H9 (cell line): ENCODE results near the gene TLL2. TPM values are rescaled to one million over a fixed set of nuclear protein-coding genes. Genes with fewer than 3 reads are reported as not detected.

ENCODE experiments used
- DNase-seq: peaks from one replicate; pipeline ENCODE4 v3.0.0-alpha.2; 2017
- H2AFZ ChIP-seq: one replicate; pipeline ENCODE4 v1.6.1; 2013; ENCODE audit warnings: mild to moderate bottlenecking, low read length, control low read depth, moderate library complexity
- H2AK5ac ChIP-seq: 2 replicates; pipeline ENCODE4 v1.6.1; 2013; ENCODE audit warnings: low read length, control low read depth, mixed read lengths; ENCODE audit not compliant: insufficient read length
- H2BK120ac ChIP-seq: one replicate; pipeline ENCODE4 v1.6.1; 2013; ENCODE audit warnings: low read depth, mild to moderate bottlenecking, low read length, control low read depth, inconsistent platforms; ENCODE audit not compliant: poor library complexity, severe bottlenecking
- H2BK12ac ChIP-seq: 2 replicates; pipeline ENCODE4 v1.6.1; 2013; ENCODE audit warnings: low read length, control low read depth, mixed read lengths, low read depth; ENCODE audit not compliant: insufficient read length
- H2BK15ac ChIP-seq: 2 replicates; pipeline ENCODE4 v1.6.1; 2013; ENCODE audit warnings: low read depth, low read length, control low read depth
- H2BK20ac ChIP-seq: one replicate; pipeline ENCODE4 v1.6.1; 2013; ENCODE audit warnings: low read depth, mild to moderate bottlenecking, low read length, control low read depth, inconsistent platforms; ENCODE audit not compliant: poor library complexity, severe bottlenecking
- H2BK5ac ChIP-seq: 2 replicates; pipeline ENCODE4 v1.6.1; 2013; ENCODE audit warnings: low read length, control low read depth, mixed read lengths; ENCODE audit not compliant: insufficient read length
- H3K14ac ChIP-seq: 2 replicates; pipeline ENCODE4 v1.6.1; 2013; ENCODE audit warnings: low read length, control low read depth; ENCODE audit not compliant: insufficient read depth
- H3K18ac ChIP-seq: 2 replicates; pipeline ENCODE4 v1.6.1; 2013; ENCODE audit warnings: low read depth, mild to moderate bottlenecking, mixed read lengths, low read length, control low read depth; ENCODE audit not compliant: insufficient read length
- H3K23ac ChIP-seq: 2 replicates; pipeline ENCODE4 v1.6.1; 2013; ENCODE audit warnings: low read length, control low read depth, mixed read lengths, low read depth; ENCODE audit not compliant: insufficient read length
- H3K23me2 ChIP-seq: 2 replicates; pipeline ENCODE4 v1.6.1; 2013; ENCODE audit warnings: low read depth, mild to moderate bottlenecking, mixed read lengths, low read length, control low read depth; ENCODE audit not compliant: insufficient read length, poor library complexity, severe bottlenecking
- H3K27ac ChIP-seq: 2 replicates; pipeline ENCODE4 v1.5.1; 2013; ENCODE audit warnings: low read length, control low read depth, mixed read lengths, low read depth; ENCODE audit not compliant: insufficient read length
- H3K27me3 ChIP-seq: 2 replicates; pipeline ENCODE4 v1.6.1; 2013; ENCODE audit warnings: low read length, control low read depth, inconsistent platforms; ENCODE audit not compliant: insufficient read depth
- H3K4ac ChIP-seq: 2 replicates; pipeline ENCODE4 v1.6.1; 2013; ENCODE audit warnings: low read depth, mild to moderate bottlenecking, control low read depth, inconsistent platforms, low read length, moderate library complexity
- H3K4me1 ChIP-seq: 2 replicates; pipeline ENCODE4 v1.6.1; 2013; ENCODE audit warnings: low read length, control low read depth, inconsistent platforms; ENCODE audit not compliant: insufficient read depth
- H3K4me2 ChIP-seq: 2 replicates; pipeline ENCODE4 v1.6.1; 2013; ENCODE audit warnings: low read length, control low read depth, mixed read lengths; ENCODE audit not compliant: insufficient read length, insufficient read depth
- H3K56ac ChIP-seq: 2 replicates; pipeline ENCODE4 v1.6.1; 2013; ENCODE audit warnings: low read depth, mild to moderate bottlenecking, mixed read lengths, low read length, control low read depth; ENCODE audit not compliant: insufficient read length
- H3K79me1 ChIP-seq: 2 replicates; pipeline ENCODE4 v1.6.1; 2013; ENCODE audit warnings: low read depth, mild to moderate bottlenecking, moderate library complexity, low read length, control low read depth, inconsistent platforms; ENCODE audit not compliant: insufficient read depth, poor library complexity, severe bottlenecking
- H3K79me2 ChIP-seq: 2 replicates; pipeline ENCODE4 v1.6.1; 2013; ENCODE audit warnings: low read length, control low read depth, inconsistent platforms; ENCODE audit not compliant: insufficient read depth
- H3K9ac ChIP-seq: 2 replicates; pipeline ENCODE4 v1.6.1; 2013; ENCODE audit warnings: low read length, control low read depth, mixed read lengths; ENCODE audit not compliant: insufficient read length; ENCODE audit errors: extremely low read depth
- H3K9me3 ChIP-seq: one replicate; pipeline ENCODE4 v1.6.1; 2013; ENCODE audit warnings: low read depth, low read length, inconsistent platforms; ENCODE audit not compliant: control insufficient read depth
- H3T11ph ChIP-seq: one replicate; pipeline ENCODE4 v1.6.1; 2013; ENCODE audit warnings: mild to moderate bottlenecking, low read length, control low read depth, inconsistent platforms
- H4K20me1 ChIP-seq: one replicate; pipeline ENCODE4 v1.6.1; 2013; ENCODE audit not compliant: control insufficient read depth, insufficient read length, insufficient read depth
- H4K5ac ChIP-seq: 2 replicates; pipeline ENCODE4 v1.6.1; 2013; ENCODE audit warnings: low read depth, mild to moderate bottlenecking, mixed read lengths, low read length, control low read depth; ENCODE audit not compliant: insufficient read length
- H4K8ac ChIP-seq: replicated peaks from 2 replicates; pipeline ENCODE4 v1.6.1; 2013; ENCODE audit warnings: low read length, control low read depth, mixed read lengths, low read depth; ENCODE audit not compliant: insufficient read length
- H4K91ac ChIP-seq: 2 replicates; pipeline ENCODE4 v1.6.1; 2013; ENCODE audit warnings: low read depth, mild to moderate bottlenecking, moderate library complexity, mixed read lengths, low read length, control low read depth; ENCODE audit not compliant: insufficient read length
- H3K27ac Mint-ChIP-seq, 3 experiments: 2 replicates in 2 of 3; 3 replicates in 1 of 3; pipeline ENCODE4 v1.8.0; 2020 to 2021; ENCODE audit warnings: mixed read lengths in 3 of 3, mild to moderate bottlenecking in 1 of 3, moderate library complexity in 1 of 3
- H3K27me3 Mint-ChIP-seq: 2 replicates; pipeline ENCODE4 v1.8.0; 2021; ENCODE audit warnings: low read depth, mild to moderate bottlenecking, moderate library complexity, mixed read lengths
- H3K36me3 Mint-ChIP-seq, 3 experiments: 2 replicates in 2 of 3; 3 replicates in 1 of 3; pipeline ENCODE4 v1.8.0; 2020 to 2021; ENCODE audit warnings: low read depth in 3 of 3, mixed read lengths in 3 of 3; ENCODE audit not compliant: insufficient read depth in 1 of 3
- H3K4me1 Mint-ChIP-seq, 2 experiments: 2 replicates each; pipeline ENCODE4 v1.8.0; 2020; ENCODE audit warnings: mixed read lengths in 2 of 2
- H3K4me3 Mint-ChIP-seq, 2 experiments: 2 replicates in 1 of 2; 3 replicates in 1 of 2; pipeline ENCODE4 v1.8.0; 2020 to 2021; ENCODE audit warnings: mild to moderate bottlenecking in 2 of 2, mixed read lengths in 2 of 2, moderate library complexity in 1 of 2
- H3K9me3 Mint-ChIP-seq, 2 experiments: 2 replicates in 1 of 2; 3 replicates in 1 of 2; pipeline ENCODE4 v1.8.0; 2020; ENCODE audit warnings: mild to moderate bottlenecking in 2 of 2, mixed read lengths in 2 of 2, moderate library complexity in 1 of 2
- CTCF ChIP-seq: fragments of 200-600 bp; sonication (generic); conservative IDR thresholded peaks from 3 replicates; pipeline ENCODE4 v1.8.0; 2021; ENCODE audit warnings: antibody characterized with exemption, mild to moderate bottlenecking
- WGBS: extraction: QIAGEN DNeasy Blood & Tissue Kit; methylation state at CpG from one replicate; pipeline ENCODE4 v1.1.7; 2013; ENCODE audit warnings: missing lambda C conversion rate, low lambda C conversion rate, mixed read lengths; ENCODE audit not compliant: insufficient read length; ENCODE audit errors: extremely low coverage; 5-methylcytosine and 5-hydroxymethylcytosine counted together
- total RNA-seq: library from RNA; stranded (reverse); gene quantifications from 2 replicates; pipeline ENCODE4 v1.2.1, GENCODE V29; 2021

The TLL2 gene
- total RNA-seq, 1 experiment from 2014 or later: 1.4 TPM

- H3K27ac Mint-ChIP-seq: no peak overlapping the region
- no peak overlapping the region for H3K18ac ChIP-seq
Observed at GRCh38 chr10:96379758-96380157, 134.0 kb downstream of the TLL2 start.

More at GRCh38 chr10:96379758-96380157, 134.0 kb downstream of the TLL2 start:
- no peak overlapping the region for H2BK5ac ChIP-seq
- no peak overlapping the region for H3K23ac ChIP-seq
- H2BK120ac ChIP-seq: no peak overlapping the region
- H3K27me3 ChIP-seq: no peaks in the 10 kb centered on the region
- H3K4me1 ChIP-seq: no peaks in the 10 kb centered on the region; the same call in 1 of the 2 replicates
- no peak overlapping the region for H2AK5ac ChIP-seq
- Mint-ChIP-seq H3K9me3 (no peaks in the 10 kb centered on the region; a peak in 3 of 5 replicates), H3K4me3 (no peak overlapping the region), H3K27me3 (peaks cover 3% of the 10 kb centered on the region), H3K36me3 (no peaks in the 10 kb centered on the region; a peak in 2 of 7 replicates), H3K4me1 (peaks cover 11 to 14% of the 10 kb centered on the region in 2 experiments)
- no peaks in the 10 kb centered on the region for H3K79me2 ChIP-seq
- H3T11ph ChIP-seq: no peak overlapping the region
- no peak overlapping the region for H3K9ac ChIP-seq
- no peak overlapping the region for H3K27ac ChIP-seq
- H4K5ac ChIP-seq: no peak overlapping the region
- H2BK20ac ChIP-seq: no peak overlapping the region
- H4K20me1 ChIP-seq: no peaks in the 10 kb centered on the region
- no peaks in the 10 kb centered on the region for H3K9me3 ChIP-seq
- no peak overlapping the region for H3K56ac ChIP-seq
- H2BK12ac ChIP-seq: no peak overlapping the region
- H3K4me2 ChIP-seq: no peak overlapping the region
- no peak for TF ChIP-seq CTCF
- no peak overlapping the region for H2BK15ac ChIP-seq
- no peaks in the 10 kb centered on the region for H3K79me1 ChIP-seq
- no peak overlapping the region for H4K91ac ChIP-seq
- H3K14ac ChIP-seq: no peak overlapping the region
- no peak overlapping the region for H3K4ac ChIP-seq
- no CpG with 5 or more reads among the region's 8 CpGs for WGBS
- H3K23me2 ChIP-seq: peaks cover 5% of the 10 kb centered on the region
- H4K8ac ChIP-seq: no peak overlapping the region
- H2AFZ ChIP-seq: no peak overlapping the region
- DNase-seq: no peak
